ENCODE results near the gene PRB2. TPM values are rescaled to one million over a fixed set of nuclear protein-coding genes. Genes with fewer than 3 reads are reported as not detected.
"Not testable (repeated sequence)": the region's sequence is repeated elsewhere in the genome, so short reads cannot be mapped to it uniquely, and the experiment has no call there.

The PRB2 gene
- total and polyA plus RNA-seq, 8 donors, result not detected

DNA sequence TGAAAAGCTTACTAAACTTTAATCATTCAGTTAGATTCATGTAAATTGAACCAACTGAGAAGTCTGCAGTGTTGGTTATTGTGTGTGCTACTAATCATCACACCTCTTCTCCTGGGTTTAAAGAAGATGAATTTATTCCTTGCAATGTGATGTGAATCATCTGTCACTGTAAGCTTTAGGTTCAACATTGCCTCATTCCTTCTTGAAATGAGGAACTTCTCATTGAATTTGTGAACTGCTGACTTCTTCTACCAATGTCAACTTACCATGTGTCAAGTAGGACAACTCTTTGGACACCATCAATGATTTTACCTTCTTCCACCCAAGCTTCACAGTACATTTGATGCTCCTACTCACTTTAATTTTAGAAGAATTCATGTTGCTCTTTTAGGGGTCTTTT, 17.4 kb upstream of the PRB2 start:
- H3K36me3 ChIP-seq, result no peaks in the 10 kb centered on the region
- H3K4me3 ChIP-seq, result no peak overlapping the region
- no peak overlapping the region for H3K27ac ChIP-seq
- intact Hi-C loops (cut with DNase I; ENCODE audit: low total_unique reads), result no loop called here
- no peak for TF ChIP-seq EP300 (IDR thresholded peaks at IDR 0.05)
- no peak for TF ChIP-seq POLR2AphosphoS5 (IDR thresholded peaks at IDR 0.05)
- TF ChIP-seq POLR2A (IDR thresholded peaks at IDR 0.05), result no peak
- TF ChIP-seq, protein P1, sequence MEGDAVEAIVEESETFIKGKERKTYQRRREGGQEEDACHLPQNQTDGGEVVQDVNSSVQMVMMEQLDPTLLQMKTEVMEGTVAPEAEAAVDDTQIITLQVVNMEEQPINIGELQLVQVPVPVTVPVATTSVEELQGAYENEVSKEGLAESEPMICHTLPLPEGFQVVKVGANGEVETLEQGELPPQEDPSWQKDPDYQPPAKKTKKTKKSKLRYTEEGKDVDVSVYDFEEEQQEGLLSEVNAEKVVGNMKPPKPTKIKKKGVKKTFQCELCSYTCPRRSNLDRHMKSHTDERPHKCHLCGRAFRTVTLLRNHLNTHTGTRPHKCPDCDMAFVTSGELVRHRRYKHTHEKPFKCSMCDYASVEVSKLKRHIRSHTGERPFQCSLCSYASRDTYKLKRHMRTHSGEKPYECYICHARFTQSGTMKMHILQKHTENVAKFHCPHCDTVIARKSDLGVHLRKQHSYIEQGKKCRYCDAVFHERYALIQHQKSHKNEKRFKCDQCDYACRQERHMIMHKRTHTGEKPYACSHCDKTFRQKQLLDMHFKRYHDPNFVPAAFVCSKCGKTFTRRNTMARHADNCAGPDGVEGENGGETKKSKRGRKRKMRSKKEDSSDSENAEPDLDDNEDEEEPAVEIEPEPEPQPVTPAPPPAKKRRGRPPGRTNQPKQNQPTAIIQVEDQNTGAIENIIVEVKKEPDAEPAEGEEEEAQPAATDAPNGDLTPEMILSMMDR (IDR thresholded peaks at IDR 0.05), result no peak
- peaks cover 0 to 23% (median 14%) of the 10 kb centered on the region in 4 donors for H3K9me3 ChIP-seq
- no peak for DNase-seq
- H3K4me1 ChIP-seq, result no peaks in the 10 kb centered on the region
- H3K27me3 ChIP-seq, result no peaks in the 10 kb centered on the region

DNA sequence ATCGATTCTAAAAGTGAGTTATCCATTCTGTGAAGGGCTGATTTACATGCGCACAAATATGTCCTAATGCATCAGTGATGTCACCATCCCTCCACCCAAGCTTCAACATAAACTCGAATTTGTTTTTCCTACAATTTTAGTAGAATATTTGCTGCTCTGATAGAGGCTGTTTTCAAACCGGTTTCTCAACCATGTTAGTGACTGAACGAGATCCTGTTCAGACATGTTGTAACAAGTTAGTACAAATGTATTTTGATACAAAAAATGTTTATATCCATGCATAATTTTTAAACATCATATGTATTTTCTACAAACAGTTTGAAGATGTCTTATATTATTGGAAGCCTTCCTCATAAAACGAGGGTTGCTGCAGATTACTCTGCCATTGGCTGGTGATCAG, 12.7 kb upstream of the PRB2 start:
- 80 to 83% (median 82%) methylated on average over 6 of the region's 6 CpGs for WGBS, 5 donors
- TF ChIP-seq EP300 (IDR thresholded peaks at IDR 0.05) (no peak), POLR2A (IDR thresholded peaks at IDR 0.05) (no peak), POLR2AphosphoS5 (IDR thresholded peaks at IDR 0.05) (no peak)
- TF ChIP-seq, protein P1 (IDR thresholded peaks at IDR 0.05), result no peak
- no peak overlapping the region for H3K4me3 ChIP-seq
- no peaks in the 10 kb centered on the region for H3K36me3 ChIP-seq
- H3K27ac ChIP-seq, result no peak overlapping the region
- no peaks in the 10 kb centered on the region for H3K27me3 ChIP-seq
- no peaks in the 10 kb centered on the region for H3K4me1 ChIP-seq
- no peak for DNase-seq
- peaks cover 0 to 13% (median 6%) of the 10 kb centered on the region in 4 donors for H3K9me3 ChIP-seq
- intact Hi-C loops (cut with DNase I; ENCODE audit: low total_unique reads), result no loop called here

DNA sequence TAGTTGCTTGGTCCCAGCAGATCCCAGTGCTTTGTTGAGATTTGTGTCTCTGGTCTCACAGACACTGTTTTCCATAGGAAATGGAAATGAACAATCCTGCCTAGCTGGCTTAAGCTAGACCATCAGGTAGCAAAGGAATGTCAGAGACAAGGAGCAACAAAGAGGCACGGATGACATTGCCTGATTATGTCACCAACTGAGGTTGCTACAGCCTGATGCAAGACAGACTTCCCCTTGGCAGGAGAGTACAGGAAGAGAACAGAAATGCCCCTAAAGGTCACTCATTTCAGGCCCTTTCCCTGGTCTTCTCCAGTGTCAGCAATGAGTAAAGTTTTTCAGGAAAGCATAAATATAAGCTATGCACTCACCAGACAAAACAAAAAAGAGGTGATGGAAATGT, 2.0 kb upstream of the PRB2 start:
- no peaks in the 10 kb centered on the region for H3K4me1 ChIP-seq
- 14 to 55% (median 54%) methylated on average over 1 of the region's 1 CpG for WGBS, 5 donors
- H3K4me3 ChIP-seq, result no peak overlapping the region
- no peaks in the 10 kb centered on the region for H3K36me3 ChIP-seq
- intact Hi-C loops (cut with DNase I; ENCODE audit: low total_unique reads), result no loop called here
- TF ChIP-seq POLR2A (IDR thresholded peaks at IDR 0.05), result no peak
- no peak for TF ChIP-seq EP300 (IDR thresholded peaks at IDR 0.05)
- TF ChIP-seq, protein P1 (IDR thresholded peaks at IDR 0.05), result no peak
- no peak for TF ChIP-seq POLR2AphosphoS5 (IDR thresholded peaks at IDR 0.05)
- no peaks in the 10 kb centered on the region for H3K27me3 ChIP-seq
- H3K9me3 ChIP-seq, result no peaks in the 10 kb centered on the region
- DNase-seq, result no peak
- H3K27ac ChIP-seq, result no peak overlapping the region

DNA sequence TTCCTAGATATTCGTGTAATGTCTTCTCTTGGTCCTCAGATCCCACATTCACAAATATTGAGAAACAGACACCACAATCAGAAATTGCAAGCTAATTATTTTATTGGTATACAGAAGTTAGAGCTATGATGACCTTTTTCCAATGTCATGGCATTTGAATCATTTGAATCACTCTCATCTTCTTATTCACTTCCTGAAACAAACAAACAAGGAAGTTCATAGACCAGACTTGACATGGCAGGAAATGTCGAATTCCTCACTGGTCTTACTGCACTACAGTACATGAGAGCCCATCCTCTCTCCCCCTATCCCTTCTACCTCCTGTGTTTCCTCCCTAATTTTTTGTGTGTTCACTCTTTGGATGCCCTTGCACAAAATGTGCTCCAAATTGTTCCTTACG, 3.9 kb downstream of the PRB2 start:
- H3K27me3 ChIP-seq; H3K27ac ChIP-seq; H3K36me3 ChIP-seq; H3K4me1 ChIP-seq; DNase-seq; H3K4me3 ChIP-seq; H3K9me3 ChIP-seq; intact Hi-C loops (cut with DNase I; ENCODE audit: low total_unique reads): not testable (repeated sequence)
- 70 to 88% (median 82%) methylated on average over 2 to 3 of the region's 3 CpGs for WGBS, 5 donors

DNA sequence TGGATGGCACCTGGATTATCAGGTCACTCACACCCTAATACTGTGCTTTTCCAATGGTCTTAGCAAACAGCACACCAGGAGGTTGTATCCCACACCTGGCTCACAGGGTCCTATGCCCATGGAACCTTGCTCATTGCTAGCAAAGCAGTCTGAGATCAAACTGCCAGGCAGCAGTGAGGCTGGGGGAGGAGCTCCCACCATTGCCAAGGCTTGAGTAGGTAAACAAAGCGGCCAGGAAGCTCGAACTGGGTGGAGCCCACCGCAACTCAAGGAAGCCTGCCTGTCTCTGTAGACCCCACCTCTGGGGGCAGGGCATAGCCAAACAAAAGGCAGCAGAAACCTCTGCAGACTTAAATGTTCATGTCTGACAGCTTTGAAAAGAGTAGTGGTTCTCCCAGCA, 17.9 kb downstream of the PRB2 start:
- DNase-seq; H3K36me3 ChIP-seq; H3K4me1 ChIP-seq; H3K4me3 ChIP-seq; intact Hi-C loops (cut with DNase I; ENCODE audit: low total_unique reads); H3K27me3 ChIP-seq; H3K27ac ChIP-seq: not testable (repeated sequence)
- 58 to 76% (median 69%) methylated on average over 3 of the region's 3 CpGs for WGBS, 5 donors
- peaks cover 0 to 30% (median 17%) of the 10 kb centered on the region in 4 donors for H3K9me3 ChIP-seq

DNA sequence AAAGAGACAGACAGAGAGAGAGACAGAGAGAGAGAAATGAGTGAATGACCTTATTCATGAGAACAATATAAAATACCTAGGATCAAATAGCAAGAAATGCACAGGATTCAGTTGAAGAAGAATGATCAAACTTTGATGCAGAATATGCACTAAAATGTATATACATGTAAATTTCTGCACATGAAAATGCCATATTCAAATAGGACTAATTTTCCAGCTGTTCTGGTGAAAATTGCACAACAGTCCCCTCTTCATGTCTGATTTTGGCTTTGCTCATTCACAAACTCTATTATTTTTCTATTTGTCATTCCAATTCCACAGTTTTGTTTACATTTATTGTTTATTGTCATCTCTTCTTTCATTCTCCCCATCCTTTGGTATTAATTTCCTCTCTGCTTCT, 34.2 kb downstream of the PRB2 start:
- TF ChIP-seq EP300 (IDR thresholded peaks at IDR 0.05) (no peak), POLR2A (IDR thresholded peaks at IDR 0.05) (no peak), POLR2AphosphoS5 (IDR thresholded peaks at IDR 0.05) (no peak)
- TF ChIP-seq, protein P1 (IDR thresholded peaks at IDR 0.05), result no peak
- intact Hi-C loops (cut with DNase I; ENCODE audit: low total_unique reads), result no loop called here
- H3K4me1 ChIP-seq, result no peaks in the 10 kb centered on the region
- no peak overlapping the region for H3K27ac ChIP-seq
- H3K27me3 ChIP-seq, result no peaks in the 10 kb centered on the region
- H3K9me3 ChIP-seq, result no peaks in the 10 kb centered on the region
- H3K4me3 ChIP-seq, result no peak overlapping the region
- DNase-seq, result no peak
- no peaks in the 10 kb centered on the region for H3K36me3 ChIP-seq

DNA sequence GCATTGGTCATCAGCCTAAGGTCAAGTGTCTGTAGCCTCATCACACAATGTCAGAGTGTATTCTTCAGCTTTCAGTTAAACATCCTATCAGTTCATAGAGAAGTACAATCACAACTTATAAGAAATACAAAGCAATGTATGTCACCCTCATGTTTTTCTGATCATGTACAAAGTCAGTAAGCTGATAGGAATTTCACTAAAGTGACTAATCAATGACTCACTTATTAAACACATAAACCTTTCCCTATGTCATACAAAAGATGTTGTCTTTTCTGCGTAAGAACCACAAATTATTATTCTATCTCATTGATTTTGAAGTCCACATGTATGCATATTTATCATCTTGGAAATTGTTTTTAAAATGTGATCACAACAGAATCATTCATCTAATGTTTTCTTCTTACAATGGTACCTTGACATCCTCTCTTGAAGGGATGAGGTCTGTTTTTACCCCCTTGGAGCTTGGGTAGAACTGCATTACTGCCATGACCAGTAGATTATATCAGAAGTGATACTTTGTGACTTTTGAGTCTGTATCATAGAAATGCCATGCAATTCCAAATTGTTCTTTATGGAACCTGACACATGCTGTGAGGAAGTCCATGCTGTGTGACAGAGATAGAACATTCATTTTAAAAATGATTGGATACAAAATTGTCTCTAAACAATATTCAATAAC, 35.0 kb downstream of the PRB2 start:
- H3K36me3 ChIP-seq; H3K27ac ChIP-seq; intact Hi-C loops (cut with DNase I; ENCODE audit: low total_unique reads); H3K4me3 ChIP-seq; H3K9me3 ChIP-seq; H3K27me3 ChIP-seq; DNase-seq; H3K4me1 ChIP-seq: not testable (repeated sequence)
- 71 to 90% (median 76%) methylated on average over 1 of the region's 1 CpG for WGBS, 5 donors

DNA sequence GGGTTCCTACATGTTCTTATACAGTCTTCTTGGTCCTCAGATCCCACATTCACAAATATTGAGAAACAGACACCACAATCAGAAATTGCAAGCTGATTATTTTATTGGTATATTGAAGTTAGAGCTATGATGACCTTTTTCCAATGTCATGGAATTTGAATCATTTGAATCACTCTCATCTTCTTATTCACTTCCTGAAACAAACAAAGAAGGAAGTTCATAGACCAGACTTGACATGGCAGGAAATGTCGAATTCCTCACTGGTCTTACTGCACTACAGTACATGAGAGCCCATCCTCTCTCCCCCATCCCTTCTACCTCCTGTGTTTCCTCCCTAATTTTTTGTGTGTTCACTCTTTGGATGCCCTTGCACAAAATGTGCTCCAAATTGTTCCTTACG, 43.6 kb downstream of the PRB2 start:
- DNase-seq; H3K4me3 ChIP-seq; H3K4me1 ChIP-seq; H3K36me3 ChIP-seq; intact Hi-C loops (cut with DNase I; ENCODE audit: low total_unique reads); H3K27me3 ChIP-seq; H3K27ac ChIP-seq; H3K9me3 ChIP-seq: not testable (repeated sequence)
- WGBS, 5 donors, result 69 to 90% (median 88%) methylated on average over 1 to 2 of the region's 2 CpGs
